GDM1 (cell line): ENCODE measurements around the gene CSNK1D.
"Not testable (repeated sequence)": the region's sequence is repeated elsewhere in the genome, so short reads cannot be mapped to it uniquely, and the experiment has no call there.

Experiments
- DNase-seq: peaks from one replicate; lab custom pipeline; 2025; lab: John Stamatoyannopoulos, UW

The CSNK1D gene

DNA sequence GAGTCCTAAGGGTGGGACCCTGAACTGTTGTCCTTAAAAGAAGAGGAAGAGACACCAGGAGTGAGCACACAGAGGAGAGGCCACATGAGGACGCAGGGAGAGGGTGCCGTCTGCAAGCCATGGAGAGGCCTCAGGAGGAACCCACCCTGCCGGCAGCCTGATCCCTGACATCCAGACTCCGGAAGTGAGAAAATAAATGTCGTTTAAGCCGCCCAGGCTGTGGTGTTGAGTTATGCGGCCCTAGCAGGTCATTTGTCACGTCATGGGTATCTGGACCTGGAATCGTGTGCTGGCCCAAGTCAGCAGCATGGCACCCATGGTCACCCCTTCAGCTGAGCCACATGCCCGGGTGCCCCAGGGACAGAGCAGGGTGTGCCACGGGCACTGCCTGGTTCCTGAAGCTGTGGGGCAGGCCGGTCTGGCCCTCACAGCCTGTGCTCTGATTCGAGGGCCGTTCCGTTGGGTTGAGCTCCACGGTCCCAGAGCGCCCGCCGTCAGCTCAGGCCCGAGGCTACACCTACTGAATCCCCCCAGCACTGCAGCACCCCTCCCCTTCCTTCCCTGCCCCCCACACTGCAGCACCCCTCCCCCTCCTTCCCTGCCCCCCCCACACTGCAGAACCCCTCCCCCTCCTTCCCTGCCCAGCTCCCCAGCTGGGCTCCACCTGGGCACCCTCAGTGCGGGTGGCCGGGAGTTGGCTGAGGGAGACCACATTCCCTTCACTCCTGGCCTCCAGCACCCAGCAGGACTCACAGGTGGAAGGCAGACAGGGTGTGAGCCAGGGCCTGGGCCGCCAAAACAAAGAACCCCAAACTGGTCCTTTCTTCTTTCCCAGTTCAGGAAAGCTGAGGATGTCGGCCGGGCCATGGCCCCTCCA, 58.2 kb downstream of the CSNK1D start:
- no peak for DNase-seq

- no peak for DNase-seq
These were observed 59.4 kb downstream of the CSNK1D start for GRCh38 chr17:82214012-82214628.

GRCh38 chr17:82213251-82214011, 60.1 kb downstream of the CSNK1D start:
- DNase-seq: no peak

GRCh38 chr17:82212331-82213250, 60.9 kb downstream of the CSNK1D start, which contains the start of gene CCDC57:
Gene CCDC57, minus strand, starts transcription at chr17:82212842. Its CDS starts 10,898 bp downstream, at chr17:82201944.
- DNase-seq: peak; percentile 49

GRCh38 chr17:82210655-82211054, 62.8 kb downstream of the CSNK1D start:
- not testable (repeated sequence) for DNase-seq

DNA sequence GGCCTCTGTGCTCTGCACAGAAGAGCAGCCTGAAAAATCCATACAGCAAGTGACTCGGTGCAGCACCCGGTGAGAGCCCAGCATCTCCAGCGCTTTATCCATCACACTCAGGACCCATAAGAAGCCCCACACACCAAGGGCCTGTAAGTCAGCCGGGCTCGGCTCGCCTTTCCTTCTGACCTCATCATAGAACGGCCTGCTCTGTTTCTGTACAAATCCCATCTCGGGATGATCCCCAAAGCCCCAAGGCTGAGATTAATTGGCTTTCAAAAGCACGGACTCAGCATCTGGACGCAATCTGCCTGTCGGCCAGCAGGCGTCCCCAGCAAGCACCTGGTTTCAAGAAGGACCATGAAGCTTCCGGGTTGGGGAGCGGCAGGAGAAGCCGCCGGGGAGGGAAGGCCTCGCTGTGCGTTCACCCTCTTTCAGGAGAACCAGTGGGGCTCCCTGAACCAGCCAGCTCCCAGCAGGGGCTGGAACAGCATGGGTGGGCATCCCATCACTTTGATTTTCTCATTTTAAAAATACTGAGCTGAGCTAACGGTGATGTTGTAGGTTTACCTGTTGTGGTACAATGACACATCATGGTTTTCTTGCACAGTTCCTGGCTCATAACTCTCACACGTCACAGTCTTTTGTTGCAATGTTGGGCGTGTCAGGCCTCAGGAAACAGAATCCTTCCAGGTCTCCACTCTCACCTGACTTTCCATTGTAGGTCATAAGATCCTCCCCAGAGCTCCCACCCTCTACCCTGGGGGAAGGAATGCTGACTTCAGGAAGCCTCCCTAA, 67.6 kb downstream of the CSNK1D start:
- DNase-seq: peak; percentile 76

DNA sequence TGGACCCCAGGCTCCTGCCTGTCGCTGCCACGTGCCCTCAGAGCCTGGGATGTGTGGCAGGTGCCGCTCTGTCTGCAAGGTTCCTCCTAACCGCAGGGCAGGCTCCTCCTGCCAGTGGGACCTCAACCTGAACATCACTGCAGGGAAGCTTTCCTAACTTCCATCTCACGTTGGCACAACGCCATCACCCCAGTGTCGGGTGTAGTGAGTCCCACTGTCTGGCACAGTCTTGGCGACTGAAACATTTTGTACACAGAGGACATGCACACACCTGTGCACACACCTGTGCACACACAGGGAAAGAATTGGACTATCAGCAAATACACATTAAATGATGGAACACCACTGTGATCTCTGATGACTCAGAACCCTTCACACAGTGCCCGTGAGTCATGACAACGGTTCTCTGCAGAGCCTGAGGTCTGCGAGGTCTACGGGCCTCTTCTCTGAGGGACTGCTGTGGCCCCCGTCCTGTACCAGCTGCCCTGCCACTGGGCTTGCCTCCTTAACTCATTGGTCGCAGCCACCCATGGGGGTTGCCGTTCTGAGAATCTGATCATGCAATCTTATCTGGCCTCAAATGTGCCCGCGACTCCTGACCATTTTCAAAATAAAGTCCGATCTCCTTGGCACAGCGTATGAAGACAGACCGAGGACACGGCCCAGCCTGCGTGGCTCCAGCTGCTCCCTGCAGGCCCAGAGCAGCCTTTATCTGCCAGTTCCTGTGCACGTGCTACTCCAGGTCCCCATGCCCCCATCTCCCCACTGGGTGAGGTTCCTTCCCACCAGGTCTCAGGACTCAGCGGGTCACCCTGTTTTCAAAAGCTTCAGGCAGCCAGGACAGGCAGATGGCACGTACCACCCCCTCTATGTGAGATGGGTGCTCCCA, 68.4 kb downstream of the CSNK1D start:
- no peak for DNase-seq

DNA sequence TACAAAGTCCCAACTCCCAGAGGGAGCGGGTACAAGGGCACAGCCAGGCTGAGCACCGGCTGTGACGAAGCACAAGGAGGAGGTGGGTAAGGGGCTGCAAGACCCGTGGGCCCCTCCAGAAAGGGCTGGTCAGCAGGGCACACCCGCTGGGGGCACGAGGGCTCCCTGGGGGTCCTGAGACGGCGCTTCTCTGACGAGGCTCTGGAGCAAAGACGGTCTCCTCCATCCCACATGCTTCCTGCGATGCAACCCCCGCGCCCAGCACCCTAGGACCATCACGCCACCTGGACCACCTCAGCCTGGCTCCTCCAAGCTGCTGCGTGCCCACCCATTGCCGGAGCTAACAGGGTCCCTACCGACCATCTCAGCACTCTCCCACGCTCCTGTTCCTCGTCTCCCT, 69.6 kb downstream of the CSNK1D start:
- DNase-seq: no peak

- no peak for DNase-seq
These were observed 70.5 kb downstream of the CSNK1D start for GRCh38 chr17:82202981-82203380.

DNA sequence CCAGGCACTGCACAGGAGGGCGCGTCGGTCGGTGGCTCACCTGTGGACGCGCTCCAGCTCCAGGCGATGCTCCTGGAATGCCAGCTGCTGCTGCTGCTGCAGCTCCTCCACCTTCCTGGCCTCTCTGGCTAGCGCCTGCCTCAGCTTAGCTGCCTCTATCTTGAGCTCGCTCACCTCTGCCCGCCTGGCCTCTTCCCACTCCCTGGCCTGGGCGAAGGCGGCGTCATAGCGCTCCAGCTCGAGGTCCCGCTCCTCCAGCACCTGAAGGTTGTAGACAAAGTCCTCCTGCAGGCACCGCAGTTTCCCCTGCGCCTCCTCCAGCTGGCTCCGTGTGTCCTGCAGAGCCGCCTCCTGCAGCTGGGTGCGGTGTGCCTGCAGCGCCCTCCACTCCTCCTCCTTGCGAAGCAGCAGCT, 72.0 kb downstream of the CSNK1D start:
- DNase-seq: no peak

DNA sequence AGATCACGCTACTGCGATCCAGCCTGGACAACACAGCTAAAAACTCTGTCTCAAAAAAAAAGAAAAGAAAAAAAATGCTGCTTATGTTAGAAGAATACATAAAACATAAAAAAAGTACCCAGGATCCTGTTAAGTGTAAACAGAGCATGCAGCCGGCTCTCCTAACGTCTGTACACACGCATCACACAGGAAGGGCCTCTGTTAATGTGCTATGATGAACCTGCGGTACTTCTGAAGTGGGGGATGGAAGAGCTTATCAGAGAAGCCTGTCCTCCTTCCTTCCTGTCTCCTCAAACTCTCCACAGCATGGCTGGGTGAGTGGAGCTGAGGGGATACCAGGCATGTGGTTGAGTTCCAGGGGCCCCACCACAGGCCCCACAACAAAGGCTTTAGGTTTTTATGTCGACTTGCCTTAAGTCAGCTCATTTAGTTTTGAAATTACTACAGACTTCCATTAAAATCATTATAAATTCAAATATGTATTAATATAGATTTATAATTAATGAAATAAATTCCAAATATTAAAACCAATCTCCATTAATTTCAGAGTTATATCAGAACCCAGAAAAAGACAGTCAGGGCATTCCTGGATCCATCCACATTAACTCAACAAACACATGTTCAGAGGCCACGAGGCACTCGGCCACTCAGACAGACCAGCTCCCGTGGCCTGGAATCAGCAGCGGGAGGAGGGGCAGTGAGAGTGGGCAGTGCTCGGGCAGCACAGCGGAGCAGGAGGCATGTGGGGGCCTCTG, 72.6 kb downstream of the CSNK1D start:
- peak; percentile 68 for DNase-seq

DNA sequence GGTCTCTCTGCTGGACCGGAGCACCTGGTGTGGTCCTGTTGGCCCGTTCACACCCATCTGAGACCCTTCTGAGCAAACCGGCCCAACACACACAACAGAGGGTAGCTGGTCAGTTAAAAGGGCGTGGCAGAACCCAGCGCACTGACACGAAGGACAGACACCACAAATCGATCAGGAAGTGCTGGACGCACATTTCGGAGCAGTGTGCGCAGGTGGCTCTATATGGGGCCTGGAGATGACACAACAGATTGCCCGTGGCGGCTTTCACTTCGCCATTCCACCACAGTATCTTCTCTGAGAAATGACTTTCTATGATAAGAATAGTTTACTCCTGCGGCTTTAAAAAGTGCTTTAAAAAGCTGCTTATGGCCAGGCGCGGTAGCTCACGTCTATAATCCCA, 73.4 kb downstream of the CSNK1D start:
- DNase-seq: no peak

DNA sequence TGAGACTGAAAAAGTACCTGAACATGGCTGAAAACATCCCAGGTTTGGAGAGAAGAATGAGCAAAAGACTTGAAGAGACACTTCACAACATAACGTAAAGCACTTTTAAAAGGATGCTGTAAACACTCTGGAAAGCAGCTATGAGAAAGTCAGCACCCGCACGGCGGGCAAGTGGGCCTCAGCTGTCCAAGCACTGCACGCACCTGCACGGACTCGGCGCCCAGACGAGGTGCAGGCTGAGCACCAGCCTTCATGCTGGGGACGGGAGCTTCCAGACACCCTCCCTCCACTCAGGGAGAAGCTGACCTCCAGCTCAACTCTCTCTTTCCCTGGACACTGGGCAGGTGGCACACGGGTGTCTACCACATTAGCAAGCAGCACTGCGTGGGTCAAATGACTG, 74.0 kb downstream of the CSNK1D start:
- no peak for DNase-seq

DNA sequence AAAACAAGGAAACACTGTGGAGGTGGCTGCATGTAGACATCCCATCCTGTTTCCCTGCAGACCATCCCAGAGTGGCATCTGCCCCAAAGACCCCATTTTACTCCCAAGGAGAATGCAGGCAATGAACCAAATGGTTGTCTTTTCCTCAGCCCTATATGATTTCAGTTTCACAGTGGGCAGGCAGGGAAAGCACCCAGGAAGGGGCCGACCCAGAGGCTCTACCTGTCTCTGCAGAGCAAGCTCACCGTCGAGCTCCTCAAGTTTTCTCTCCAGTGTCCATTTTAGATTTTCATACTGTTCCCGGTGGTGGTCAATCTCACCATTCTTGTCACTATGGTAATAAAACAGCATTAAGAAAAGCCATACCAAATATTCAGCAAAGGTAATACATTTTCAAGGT, 75.4 kb downstream of the CSNK1D start:
- DNase-seq: no peak

GRCh38 chr17:82195675-82196672, 77.5 kb downstream of the CSNK1D start:
- no peak for DNase-seq

DNA sequence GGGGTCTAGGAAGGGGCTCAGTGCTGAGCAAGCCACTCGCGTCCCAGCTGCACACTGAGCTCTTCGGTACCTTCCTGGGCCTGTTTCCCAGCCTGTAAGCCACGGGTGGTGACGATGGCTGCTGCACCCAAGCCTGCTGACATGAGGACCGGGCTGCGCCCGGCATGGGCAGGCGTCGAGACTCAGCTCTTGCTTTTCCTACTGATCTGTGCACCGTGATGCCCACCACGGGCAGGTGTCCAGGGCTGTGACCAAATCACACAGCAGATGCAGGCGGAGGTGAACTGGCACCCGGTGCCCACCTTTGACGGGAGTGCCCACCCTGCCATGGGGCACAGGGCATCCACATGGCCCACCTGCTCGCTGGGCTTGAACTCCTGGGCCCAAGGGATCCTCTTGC, 78.7 kb downstream of the CSNK1D start:
- DNase-seq: no peak

- DNase-seq: no peak
These were observed 79.8 kb downstream of the CSNK1D start for GRCh38 chr17:82193520-82194220.
